HCT116 (cell line): ENCODE measurements around the gene ZC3H7A. TPM values are rescaled to one million over a fixed set of nuclear protein-coding genes. Genes with fewer than 3 reads are reported as not detected.

Source experiments
- ATAC-seq: fragments of 200-7000 bp; cut with Tn5 transposase; 2 replicates; pipeline ENCODE4 v1.9.1; 2020; ENCODE audit warnings: mild to moderate bottlenecking, moderate library complexity
- BruUV-seq: library from RNA; stranded (reverse); fragments of 400-500 nt; replicated peaks from 2 replicates; lab custom pipeline; 2021; lab: Mats Ljungman, UMichigan
- CTCF ChIA-PET: fragments of 300-600 bp; sonication (Branson Sonifier 250); formaldehyde crosslinking; loops from one replicate; lab custom pipeline; 2021; ENCODE audit warnings: antibody characterized with exemption; lab: Charles Lee
- POLR2A ChIA-PET: fragments of 300-600, 350-600 bp; sonication (Branson Sonifier 250); formaldehyde crosslinking; loops from one replicate; lab custom pipeline; 2021; ENCODE audit warnings: antibody characterized with exemption; lab: Charles Lee
- RAD21 ChIA-PET, 2 experiments: fragments of 300-600 bp; sonication (Branson Sonifier 250); formaldehyde crosslinking; loops; one replicate each; lab custom pipeline; 2023; ENCODE audit warnings: low total read pairs in 2 of 2; ENCODE audit not compliant: uncharacterized antibody in 2 of 2, unreplicated experiment in 2 of 2, low non-redundant PET in 1 of 2; lab: Charles Lee
- DNase-seq: peaks from one replicate; pipeline ENCODE4 v3.0.0-alpha.2; 2010; ENCODE audit warnings: low read depth, low spot score
- H2AFZ ChIP-seq: fragments of 200-600 bp; shearing (Covaris generic), sonication (generic); 2 replicates; pipeline ENCODE4 v1.6.1; 2017; ENCODE audit warnings: low read depth, mixed run types, mixed read lengths, antibody characterized with exemption, low read length; ENCODE audit not compliant: poor library complexity, severe bottlenecking
- H3K27ac ChIP-seq: 2 replicates; pipeline ENCODE4 v1.5.1; 2012; ENCODE audit warnings: low read depth, low read length
- H3K27me3 ChIP-seq: fragments of 200-600 bp; sonication (generic); 2 replicates; pipeline ENCODE4 v1.6.1; 2016; ENCODE audit warnings: mixed run types, low read length, mixed read lengths; ENCODE audit not compliant: insufficient read depth
- H3K36me3 ChIP-seq, 2 experiments: fragments of 200-500 bp in 1 of 2; fragments of 200-600 bp in 1 of 2; sonication (Bioruptor generic) in 1 of 2; sonication (generic) in 1 of 2; 2 replicates each; pipeline versions ENCODE4 v1.5.1 to v1.6.1; 2014 to 2016; ENCODE audit warnings: low read length in 2 of 2, inconsistent platforms in 1 of 2, mixed read lengths in 1 of 2, mixed run types in 1 of 2; ENCODE audit not compliant: insufficient read depth in 2 of 2, control insufficient read depth in 1 of 2
- H3K4me1 ChIP-seq, 2 experiments: fragments of 200-600 bp in 1 of 2; sonication (generic) in 1 of 2; 2 replicates each; pipeline versions ENCODE4 v1.5.1 to v1.6.1; 2012 to 2017; ENCODE audit warnings: low read length in 2 of 2, inconsistent platforms in 1 of 2, mild to moderate bottlenecking in 1 of 2, mixed read lengths in 1 of 2, mixed run types in 1 of 2, moderate library complexity in 1 of 2; ENCODE audit not compliant: insufficient read depth in 2 of 2, control insufficient read depth in 1 of 2
- H3K4me2 ChIP-seq: fragments of 200-600 bp; sonication (generic); 2 replicates; pipeline ENCODE4 v1.6.1; 2017; ENCODE audit warnings: mixed run types, low read length, mixed read lengths
- H3K4me3 ChIP-seq, 2 experiments: fragments of 200-600 bp in 1 of 2; sonication (generic) in 1 of 2; replicated peaks in 1 of 2; 2 replicates each; pipeline ENCODE4 v1.5.1; 2011 to 2016; ENCODE audit warnings: low read length in 2 of 2, control low read depth in 1 of 2, low read depth in 1 of 2, mild to moderate bottlenecking in 1 of 2, mixed read lengths in 1 of 2, mixed run types in 1 of 2
- H3K79me2 ChIP-seq: fragments of 200-600 bp; sonication (generic); 2 replicates; pipeline ENCODE4 v1.6.1; 2017; ENCODE audit warnings: mild to moderate bottlenecking, mixed run types, low read length, moderate library complexity, mixed read lengths; ENCODE audit not compliant: insufficient read depth
- H3K9ac ChIP-seq: fragments of 200-600 bp; sonication (generic); 2 replicates; pipeline ENCODE4 v1.6.1; 2016; ENCODE audit warnings: low read length, mixed read lengths
- H3K9me2 ChIP-seq: fragments of 200-600 bp; sonication (generic), shearing (Covaris generic); 2 replicates; pipeline ENCODE4 v1.6.1; 2017; ENCODE audit warnings: mixed run types, mild to moderate bottlenecking, moderate library complexity; ENCODE audit not compliant: insufficient read depth
- H3K9me3 ChIP-seq, 2 experiments: fragments of 200-500 bp in 1 of 2; fragments of 200-600 bp in 1 of 2; sonication (Bioruptor generic) in 1 of 2; sonication (generic) in 1 of 2; 2 replicates each; pipeline ENCODE4 v1.6.1; 2014 to 2017; ENCODE audit warnings: low read length in 2 of 2, mixed read lengths in 2 of 2, inconsistent platforms in 1 of 2, low read depth in 1 of 2, mild to moderate bottlenecking in 1 of 2, mixed run types in 1 of 2, moderate library complexity in 1 of 2; ENCODE audit not compliant: control insufficient read depth in 1 of 2, insufficient read depth in 1 of 2
- H4K20me1 ChIP-seq: fragments of 200-600 bp; sonication (generic), shearing (Covaris generic); 2 replicates; pipeline ENCODE4 v1.6.1; 2017; ENCODE audit warnings: mixed run types, mild to moderate bottlenecking, moderate library complexity; ENCODE audit not compliant: insufficient read depth
- ATF3 ChIP-seq: IDR thresholded peaks from 2 replicates; pipeline ENCODE4 v1.6.1; 2012
- CBX3 ChIP-seq: IDR thresholded peaks from 2 replicates; pipeline ENCODE4 v1.6.1; 2012; ENCODE audit warnings: low read depth
- CEBPB ChIP-seq: IDR thresholded peaks from 2 replicates; pipeline ENCODE4 v1.6.1; 2012; ENCODE audit warnings: low read depth
- CTCF ChIP-seq, 3 experiments: fragments of 200-600 bp in 1 of 3; sonication (generic) in 1 of 3; IDR thresholded peaks in 2 of 3; conservative IDR thresholded peaks in 1 of 3; 2 replicates each; pipeline ENCODE4 v1.5.1; 2012 to 2017; ENCODE audit warnings: low read depth in 2 of 3, low read length in 2 of 3, antibody characterized with exemption in 1 of 3, borderline replicate concordance in 1 of 3, control low read depth in 1 of 3, mild to moderate bottlenecking in 1 of 3, mixed read lengths in 1 of 3, mixed run types in 1 of 3, moderate library complexity in 1 of 3; ENCODE audit not compliant: insufficient read depth in 1 of 3
- EGR1 ChIP-seq: IDR thresholded peaks from 2 replicates; pipeline ENCODE4 v1.6.1; 2012; ENCODE audit warnings: low read depth
- ELF1 ChIP-seq: IDR thresholded peaks from 2 replicates; pipeline ENCODE4 v1.6.1; 2012; ENCODE audit warnings: low read depth, borderline replicate concordance
- EZH2 ChIP-seq: fragments of 200-600 bp; sonication (generic); IDR thresholded peaks from 2 replicates; pipeline ENCODE4 v1.6.1; 2017; ENCODE audit warnings: antibody characterized with exemption, mixed run types
- FOSL1 ChIP-seq: IDR thresholded peaks from 2 replicates; pipeline ENCODE4 v1.6.1; 2012; ENCODE audit warnings: low read depth
- JUND ChIP-seq: IDR thresholded peaks from 2 replicates; pipeline ENCODE4 v1.6.1; 2012
- MAX ChIP-seq: IDR thresholded peaks from 2 replicates; pipeline ENCODE4 v1.6.1; 2012
- POLR2A ChIP-seq: IDR thresholded peaks from 2 replicates; pipeline ENCODE4 v1.7.0; 2011; ENCODE audit warnings: borderline replicate concordance; ENCODE audit not compliant: insufficient read depth, insufficient read length; ENCODE audit errors: extremely low read depth
- REST ChIP-seq: IDR thresholded peaks from 2 replicates; pipeline ENCODE4 v1.6.1; 2012; ENCODE audit warnings: low read depth
- SIN3A ChIP-seq: IDR thresholded peaks from 2 replicates; pipeline ENCODE4 v1.6.1; 2012; ENCODE audit warnings: low read depth
- SP1 ChIP-seq: IDR thresholded peaks from 2 replicates; pipeline ENCODE4 v1.6.1; 2012; ENCODE audit warnings: low read depth
- SRF ChIP-seq: IDR thresholded peaks from 2 replicates; pipeline ENCODE4 v1.6.1; 2012; ENCODE audit warnings: low read depth
- TCF7L2 ChIP-seq: IDR thresholded peaks from 2 replicates; pipeline ENCODE4 v1.7.0; 2011; ENCODE audit warnings: borderline replicate concordance, inconsistent platforms; ENCODE audit not compliant: insufficient read depth, insufficient read length; ENCODE audit errors: extremely low read depth
- ZBTB33 ChIP-seq: IDR thresholded peaks from 2 replicates; pipeline ENCODE4 v1.6.1; 2011; ENCODE audit warnings: mild to moderate bottlenecking, low read length, moderate library complexity; ENCODE audit not compliant: insufficient replicate concordance; ENCODE audit errors: extremely low read depth
- ZFX ChIP-seq: fragments of 450-650 bp; IDR thresholded peaks from 2 replicates; pipeline ENCODE4 v1.6.1; 2017
- ZNF274 ChIP-seq: fragments of 200-500 bp; sonication (Bioruptor generic); IDR thresholded peaks from 2 replicates; pipeline ENCODE4 v1.6.1; 2014; ENCODE audit warnings: mild to moderate bottlenecking, low read depth, low read length, inconsistent platforms
- intact Hi-C: fragments of 100-400 bp; cut with micrococcal nuclease; formaldehyde crosslinking; loops from 2 replicates; pipeline ENCODE4 v1.10.0; 2022
- total RNA-seq: library from RNA; stranded (reverse); gene quantifications from one replicate; pipeline ENCODE4 v1.2.1, GENCODE V29; 2021; ENCODE audit not compliant: unreplicated experiment

Gene ZC3H7A
- total RNA-seq, 1 experiment from 2014 or later = 33.4 TPM

GRCh38 chr16:11706180-11706742, 90.8 kb downstream of the ZC3H7A start:
- CTCF ChIA-PET = no interaction called here
- H3K9ac ChIP-seq = no peak overlapping the region
- H3K9me3 ChIP-seq = no peaks in the 10 kb centered on the region
- BruUV-seq = no TSS peak
- DNase-seq (no peak), ATAC-seq (no peak)
- H3K27me3 ChIP-seq = no peaks in the 10 kb centered on the region
- TF ChIP-seq SRF = no peak
- TF ChIP-seq ZNF274 = no peak
- no peak for TF ChIP-seq CTCF (IDR thresholded peaks at IDR 0.05 in 2 of 3, conservative IDR thresholded peaks at IDR 0.05 in 1 of 3; ENCODE audit: borderline replicate concordance in 1 of 3, insufficient read depth in 1 of 3, low read depth in 2 of 3, low read length in 2 of 3)
- no peak for TF ChIP-seq ELF1
- no peak for TF ChIP-seq CEBPB
- no peak for TF ChIP-seq SIN3A
- no peak for TF ChIP-seq FOSL1
- TF ChIP-seq CBX3 = no peak
- no peak for TF ChIP-seq ZBTB33
- no peak for TF ChIP-seq REST
- no peak for TF ChIP-seq MAX
- no peak for TF ChIP-seq JUND
- no peak for TF ChIP-seq EGR1
- TF ChIP-seq TCF7L2 = no peak
- no peak for TF ChIP-seq POLR2A
- no peak for TF ChIP-seq ATF3
- no peak for TF ChIP-seq EZH2
- TF ChIP-seq ZFX = no peak
- no peak for TF ChIP-seq SP1
- no peak overlapping the region for H3K27ac ChIP-seq
- no peak overlapping the region for H3K4me3 ChIP-seq
- no peaks in the 10 kb centered on the region for H4K20me1 ChIP-seq
- H3K4me2 ChIP-seq = no peak overlapping the region
- POLR2A ChIA-PET = no interaction called here
- no peak overlapping the region for H2AFZ ChIP-seq
- peaks cover 0 to 3% of the 10 kb centered on the region in 2 experiments; a peak in 1 of 4 replicates for H3K36me3 ChIP-seq
- H3K79me2 ChIP-seq = peaks cover 8% of the 10 kb centered on the region; the same call in 1 of the 2 replicates
- no peaks in the 10 kb centered on the region for H3K4me1 ChIP-seq
- RAD21 ChIA-PET = no interaction called here
- intact Hi-C loops = no loop called here
- no peaks in the 10 kb centered on the region for H3K9me2 ChIP-seq
